GM12878 (cell line): ENCODE measurements around the gene MGLL. TPM values are rescaled to one million over a fixed set of nuclear protein-coding genes. Genes with fewer than 3 reads are reported as not detected.

Experiments
- ATAC-seq: fragments of 200-7000 bp; cut with Tn5 transposase; 3 replicates; pipeline ENCODE4 v1.9.1; 2020; ENCODE audit warnings: mild to moderate bottlenecking, moderate library complexity
- BruUV-seq: library from RNA; stranded (reverse); fragments of 400-500 nt; replicated peaks from 2 replicates; lab custom pipeline; 2021; lab: Mats Ljungman, UMichigan
- CTCF ChIA-PET: fragments of 300-600 bp; sonication (Branson Sonifier 250); formaldehyde crosslinking; extraction: SDS; loops from one replicate; lab custom pipeline; 2021; ENCODE audit warnings: inconsistent platforms; lab: Yijun Ruan, JAX
- POLR2A ChIA-PET: fragments of 350-600 bp; formaldehyde crosslinking; extraction: SDS; loops from one replicate; lab custom pipeline; 2021; ENCODE audit warnings: inconsistent platforms; lab: Charles Lee
- RAD21 ChIA-PET: fragments of 300-600 bp; sonication (Branson Sonifier 250); formaldehyde crosslinking; loops from one replicate; lab custom pipeline; 2023; ENCODE audit warnings: antibody characterized with exemption; ENCODE audit not compliant: unreplicated experiment; lab: Charles Lee
- SMC1A ChIA-PET: fragments of 300-600 bp; sonication (Branson Sonifier 250); formaldehyde crosslinking; loops from one replicate; lab custom pipeline; 2023; ENCODE audit not compliant: unreplicated experiment, uncharacterized antibody; lab: Charles Lee
- DNase-seq: peaks from one replicate; pipeline ENCODE4 v3.0.0-alpha.2; 2011; ENCODE audit warnings: low read depth, low spot score
- FAIRE-seq: peaks from 3 replicates; lab custom pipeline; 2011; peaks lifted over from hg19 to GRCh38; lab: Jason Lieb, UNC
- H2AFZ ChIP-seq: 2 replicates; pipeline ENCODE4 v1.6.0; 2011; ENCODE audit warnings: low read depth, low read length, control low read depth; ENCODE audit not compliant: control insufficient read depth
- H3K27ac ChIP-seq: 2 replicates; pipeline ENCODE4 v1.5.1; 2011; ENCODE audit warnings: control low read depth; ENCODE audit not compliant: control insufficient read depth, insufficient read depth
- H3K27me3 ChIP-seq, 2 experiments: replicated peaks in 1 of 2; 2 replicates each; pipeline versions ENCODE4 v1.6.0 to v1.6.1; 2011; ENCODE audit warnings: low read length in 1 of 2; ENCODE audit not compliant: control insufficient read depth in 2 of 2, insufficient read depth in 2 of 2
- H3K36me3 ChIP-seq, 2 experiments: 2 replicates each; pipeline ENCODE4 v1.5.1; 2011; ENCODE audit warnings: low read length in 1 of 2; ENCODE audit not compliant: control insufficient read depth in 2 of 2, insufficient read depth in 2 of 2
- H3K4me1 ChIP-seq: 2 replicates; pipeline ENCODE4 v1.6.1; 2011; ENCODE audit warnings: mild to moderate bottlenecking, low read length, moderate library complexity, mixed read lengths; ENCODE audit not compliant: control insufficient read depth, insufficient read depth
- H3K4me2 ChIP-seq: 2 replicates; pipeline ENCODE4 v1.6.0; 2011; ENCODE audit warnings: control low read depth; ENCODE audit not compliant: control insufficient read depth, insufficient read depth
- H3K4me3 ChIP-seq: fragments of 200-600 bp; sonication (generic); 2 replicates; pipeline ENCODE4 v1.5.1; 2016
- H3K79me2 ChIP-seq: 2 replicates; pipeline ENCODE4 v1.6.0; 2011; ENCODE audit warnings: low read length; ENCODE audit not compliant: control insufficient read depth, insufficient read depth
- H3K9ac ChIP-seq: 2 replicates; pipeline ENCODE4 v1.8.0; 2011; ENCODE audit warnings: low read length, control low read depth, mixed read lengths; ENCODE audit not compliant: control insufficient read depth, insufficient read depth
- H3K9me3 ChIP-seq: replicated peaks from 3 replicates; pipeline ENCODE4 v1.5.1; 2011; ENCODE audit warnings: mild to moderate bottlenecking, low read length; ENCODE audit not compliant: control insufficient read depth, insufficient read depth
- H4K20me1 ChIP-seq: 2 replicates; pipeline ENCODE4 v1.6.0; 2011; ENCODE audit not compliant: control insufficient read depth, insufficient read depth
- CREM ChIP-seq: IDR thresholded peaks from 2 replicates; pipeline ENCODE4 v1.6.1; 2014; ENCODE audit warnings: antibody characterized with exemption, low read depth
- EP300 ChIP-seq, 2 experiments: fragments of 150-350 bp in 1 of 2; IDR thresholded peaks; 2 replicates each; pipeline ENCODE4 v1.6.1; 2011 to 2012; ENCODE audit warnings: low read depth in 2 of 2, low read length in 2 of 2, borderline replicate concordance in 1 of 2, improper control_type of control experiment in 1 of 2, inconsistent platforms in 1 of 2; ENCODE audit not compliant: control insufficient read depth in 1 of 2
- EZH2 ChIP-seq: IDR thresholded peaks from 2 replicates; pipeline ENCODE4 v1.6.1; 2012; ENCODE audit warnings: low read depth, mild to moderate bottlenecking, control low read depth, inconsistent platforms, low read length, borderline replicate concordance; ENCODE audit not compliant: control insufficient read depth
- RCOR1 ChIP-seq: conservative IDR thresholded peaks from 2 replicates; pipeline ENCODE4 v1.6.1; 2012; ENCODE audit warnings: low read depth, low read length, improper control_type of control experiment
- WGBS: methylation state at CpG from one replicate; pipeline ENCODE4 v1.1.6; 2016; ENCODE audit warnings: low lambda C conversion rate; ENCODE audit not compliant: insufficient replicate concordance, insufficient coverage; ENCODE audit errors: missing lambda C conversion rate; 5-methylcytosine and 5-hydroxymethylcytosine counted together
- in situ Hi-C: fragments of 300-500 bp; cut with MboI; formaldehyde crosslinking; loops from 9 replicates; pipeline ENCODE4 v1.14.3; 2018; ENCODE audit warnings: mixed read lengths
- intact Hi-C: fragments of 100-400 bp; cut with micrococcal nuclease; formaldehyde crosslinking; loops from one replicate; pipeline ENCODE4 v1.14.2; 2022; ENCODE audit not compliant: unreplicated experiment
- polyA plus RNA-seq, 11 experiments: library from polyadenylated mRNA; depleted of rRNA in 4 of 11; unstranded in 6 of 11; stranded (reverse) in 5 of 11; fragments of >200 nt; fragmentation: Nextera tagmentation in 4 of 11; fragmentation: Illumina TruSeq in 1 of 11; extraction: Ambion mirVana in 4 of 11; extraction: Trizol in 1 of 11; gene quantifications; 1 replicate in 1 of 11; 2 replicates in 10 of 11; pipeline versions ENCODE4 v1.2.1 to v1.2.3, GENCODE V29; 2011 to 2016; ENCODE audit warnings: inconsistent platforms in 2 of 11, missing spikeins in 2 of 11, low read depth in 1 of 11
- total RNA-seq, 4 experiments: library from RNA; depleted of rRNA in 3 of 4; stranded (reverse); fragments of >200 nt in 3 of 4; fragmentation: Illumina TruSeq in 1 of 4; extraction: Trizol in 1 of 4; gene quantifications; 2 replicates each; pipeline versions ENCODE4 v1.2.1 to v1.2.3, GENCODE V29; 2013 to 2021
- TF ChIP-seq, protein P1 (sequence below): fragments of 450-650 bp; IDR thresholded peaks from 2 replicates; pipeline ENCODE4 v1.6.1; 2017; ENCODE audit warnings: low read depth, mild to moderate bottlenecking, moderate library complexity
- TF ChIP-seq, protein P2 (sequence below): fragments of 450-650 bp; IDR thresholded peaks from 2 replicates; pipeline ENCODE4 v1.6.1; 2017; ENCODE audit warnings: mild to moderate bottlenecking, moderate library complexity

The MGLL gene
- total and polyA plus RNA-seq, 10 of the 15 experiments (the other 5 are each of a cell fraction or from before 2014, with no cell fraction given), result 44.9 to 177 (median 72.9) TPM

DNA sequence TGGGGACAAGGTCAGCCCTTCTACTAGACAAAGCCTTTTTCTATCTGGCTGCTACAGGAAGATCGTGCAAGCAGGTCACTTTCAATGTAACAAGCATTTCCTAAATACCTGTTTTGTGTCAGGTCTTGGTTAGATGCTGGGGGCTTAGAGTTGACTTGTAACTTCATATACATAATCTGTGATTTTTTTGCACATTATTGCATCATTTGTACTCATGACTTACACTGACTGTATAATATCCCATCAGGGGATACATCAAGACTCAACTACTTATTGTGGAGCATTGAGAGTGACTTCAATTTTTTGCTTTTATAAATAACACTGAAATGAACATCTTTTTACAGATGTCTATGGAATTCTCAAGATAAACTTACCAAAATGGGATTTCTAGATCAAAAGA is 80.6 kb downstream of the MGLL start:
- RAD21 ChIA-PET, result no interaction called here
- H3K9me3 ChIP-seq, result no peaks in the 10 kb centered on the region
- no peak for TF ChIP-seq EP300 (IDR thresholded peaks at IDR 0.05; ENCODE audit: borderline replicate concordance in 1 of 2, control insufficient read depth in 1 of 2, low read depth in 2 of 2, low read length in 2 of 2)
- TF ChIP-seq, protein P1, sequence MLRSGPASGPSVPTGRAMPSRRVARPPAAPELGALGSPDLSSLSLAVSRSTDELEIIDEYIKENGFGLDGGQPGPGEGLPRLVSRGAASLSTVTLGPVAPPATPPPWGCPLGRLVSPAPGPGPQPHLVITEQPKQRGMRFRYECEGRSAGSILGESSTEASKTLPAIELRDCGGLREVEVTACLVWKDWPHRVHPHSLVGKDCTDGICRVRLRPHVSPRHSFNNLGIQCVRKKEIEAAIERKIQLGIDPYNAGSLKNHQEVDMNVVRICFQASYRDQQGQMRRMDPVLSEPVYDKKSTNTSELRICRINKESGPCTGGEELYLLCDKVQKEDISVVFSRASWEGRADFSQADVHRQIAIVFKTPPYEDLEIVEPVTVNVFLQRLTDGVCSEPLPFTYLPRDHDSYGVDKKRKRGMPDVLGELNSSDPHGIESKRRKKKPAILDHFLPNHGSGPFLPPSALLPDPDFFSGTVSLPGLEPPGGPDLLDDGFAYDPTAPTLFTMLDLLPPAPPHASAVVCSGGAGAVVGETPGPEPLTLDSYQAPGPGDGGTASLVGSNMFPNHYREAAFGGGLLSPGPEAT, result no peak
- no peak for DNase-seq
- no peak overlapping the region for H3K4me2 ChIP-seq
- no peaks in the 10 kb centered on the region for H3K27me3 ChIP-seq
- SMC1A ChIA-PET, result no interaction called here
- ATAC-seq, result no peak
- WGBS, result 100% methylated on average over 1 of the region's 1 CpG
- POLR2A ChIA-PET, result interaction anchor here (0.6 kb wide), 1 partner anchor 252 kb away, joined by 4 read pairs; no protein-coding TSS in a partner anchor
- FAIRE-seq, result no peak
- H3K9ac ChIP-seq, result no peak overlapping the region
- in situ Hi-C loops, result no loop called here
- CTCF ChIA-PET, result interaction anchor here (1.1 kb wide), 1 partner anchor 9 kb away, joined by 3 read pairs; no protein-coding TSS in a partner anchor
- no peak overlapping the region for H2AFZ ChIP-seq
- no peak overlapping the region for H3K4me3 ChIP-seq
- peaks cover 19% of the 10 kb centered on the region for H3K4me1 ChIP-seq
- H3K79me2 ChIP-seq, result peaks cover 5% of the 10 kb centered on the region
- intact Hi-C loops, result no loop called here
- H3K36me3 ChIP-seq, result peaks cover 6 to 13% of the 10 kb centered on the region in 2 experiments; a peak in 3 of 4 replicates
- no TSS peak for BruUV-seq
- no peak overlapping the region for H3K27ac ChIP-seq
- no peaks in the 10 kb centered on the region for H4K20me1 ChIP-seq

DNA sequence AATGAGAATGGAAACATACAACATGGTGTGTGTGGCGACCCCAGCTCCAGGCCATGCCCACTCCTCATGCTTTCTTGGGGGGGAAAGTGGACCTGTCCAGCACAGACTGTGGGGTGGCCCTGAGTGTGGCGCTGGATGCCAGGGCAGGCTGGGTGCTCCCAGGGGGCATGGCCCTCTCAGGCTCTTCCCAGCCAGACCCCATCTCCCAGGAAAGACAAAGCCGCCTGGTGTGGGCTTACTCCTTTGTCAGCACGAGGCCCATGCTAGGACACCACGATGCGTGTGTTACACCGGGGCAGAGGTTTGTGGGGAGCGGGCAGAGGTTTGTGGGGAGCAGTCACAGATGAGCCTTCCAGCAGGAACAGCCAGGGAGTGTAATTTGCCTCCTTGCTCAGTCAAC is 81.1 kb downstream of the MGLL start:
- ChIA-PET SMC1A (no interaction called here), CTCF (interaction anchor here (2.5 kb wide), 1 partner anchor 9 kb away, joined by 12 read pairs; no protein-coding TSS in a partner anchor), RAD21 (no interaction called here), POLR2A (no interaction called here)
- DNase-seq (no peak), FAIRE-seq (no peak), ATAC-seq (no peak)
- no TSS peak for BruUV-seq
- no peak for TF ChIP-seq EZH2
- no peak for TF ChIP-seq CREM
- TF ChIP-seq, protein P2, sequence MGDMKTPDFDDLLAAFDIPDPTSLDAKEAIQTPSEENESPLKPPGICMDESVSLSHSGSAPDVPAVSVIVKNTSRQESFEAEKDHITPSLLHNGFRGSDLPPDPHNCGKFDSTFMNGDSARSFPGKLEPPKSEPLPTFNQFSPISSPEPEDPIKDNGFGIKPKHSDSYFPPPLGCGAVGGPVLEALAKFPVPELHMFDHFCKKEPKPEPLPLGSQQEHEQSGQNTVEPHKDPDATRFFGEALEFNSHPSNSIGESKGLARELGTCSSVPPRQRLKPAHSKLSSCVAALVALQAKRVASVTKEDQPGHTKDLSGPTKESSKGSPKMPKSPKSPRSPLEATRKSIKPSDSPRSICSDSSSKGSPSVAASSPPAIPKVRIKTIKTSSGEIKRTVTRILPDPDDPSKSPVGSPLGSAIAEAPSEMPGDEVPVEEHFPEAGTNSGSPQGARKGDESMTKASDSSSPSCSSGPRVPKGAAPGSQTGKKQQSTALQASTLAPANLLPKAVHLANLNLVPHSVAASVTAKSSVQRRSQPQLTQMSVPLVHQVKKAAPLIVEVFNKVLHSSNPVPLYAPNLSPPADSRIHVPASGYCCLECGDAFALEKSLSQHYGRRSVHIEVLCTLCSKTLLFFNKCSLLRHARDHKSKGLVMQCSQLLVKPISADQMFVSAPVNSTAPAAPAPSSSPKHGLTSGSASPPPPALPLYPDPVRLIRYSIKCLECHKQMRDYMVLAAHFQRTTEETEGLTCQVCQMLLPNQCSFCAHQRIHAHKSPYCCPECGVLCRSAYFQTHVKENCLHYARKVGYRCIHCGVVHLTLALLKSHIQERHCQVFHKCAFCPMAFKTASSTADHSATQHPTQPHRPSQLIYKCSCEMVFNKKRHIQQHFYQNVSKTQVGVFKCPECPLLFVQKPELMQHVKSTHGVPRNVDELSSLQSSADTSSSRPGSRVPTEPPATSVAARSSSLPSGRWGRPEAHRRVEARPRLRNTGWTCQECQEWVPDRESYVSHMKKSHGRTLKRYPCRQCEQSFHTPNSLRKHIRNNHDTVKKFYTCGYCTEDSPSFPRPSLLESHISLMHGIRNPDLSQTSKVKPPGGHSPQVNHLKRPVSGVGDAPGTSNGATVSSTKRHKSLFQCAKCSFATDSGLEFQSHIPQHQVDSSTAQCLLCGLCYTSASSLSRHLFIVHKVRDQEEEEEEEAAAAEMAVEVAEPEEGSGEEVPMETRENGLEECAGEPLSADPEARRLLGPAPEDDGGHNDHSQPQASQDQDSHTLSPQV, result no peak
- TF ChIP-seq RCOR1, result no peak
- no peak overlapping the region for H3K4me3 ChIP-seq
- H3K9ac ChIP-seq, result no peak overlapping the region
- H3K36me3 ChIP-seq, result peaks cover 6 to 11% of the 10 kb centered on the region in 2 experiments; a peak in 3 of 4 replicates
- peaks cover 5% of the 10 kb centered on the region for H3K79me2 ChIP-seq
- in situ Hi-C loops (no loop called here), intact Hi-C loops (no loop called here)
- no peaks in the 10 kb centered on the region for H3K27me3 ChIP-seq
- no peaks in the 10 kb centered on the region for H3K9me3 ChIP-seq
- peaks cover 22% of the 10 kb centered on the region for H3K4me1 ChIP-seq
- no peaks in the 10 kb centered on the region for H4K20me1 ChIP-seq
- 89% methylated on average over 8 of the region's 8 CpGs for WGBS
- H2AFZ ChIP-seq, result no peak overlapping the region
- H3K4me2 ChIP-seq, result no peak overlapping the region
- H3K27ac ChIP-seq, result no peak overlapping the region
